ENCODE measurements around the gene ADAT1.

GRCh38 chr16:75578212-75578611, 44.9 kb downstream of the ADAT1 start:
- no peak for TF ChIP-seq CTCF (IDR thresholded peaks at IDR 0.05)
- no peak for TF ChIP-seq ZFX (IDR thresholded peaks at IDR 0.05; ENCODE audit: borderline replicate concordance)

Data from 22Rv1 (cell line).